MCF 10A (cell line): ENCODE measurements around the gene MYRF. TPM values are rescaled to one million over a fixed set of nuclear protein-coding genes. Genes with fewer than 3 reads are reported as not detected.
A peak's percentile ranks its signal among the peaks of the same experiment; 100 is the strongest.

Experiments used
- BruUV-seq: library from RNA; stranded (reverse); fragments of 400-500 nt; replicated peaks from 2 replicates; lab custom pipeline; 2021; lab: Mats Ljungman, UMichigan
- CTCF ChIA-PET: fragments of 300-600 bp; sonication (Branson Sonifier 250); formaldehyde crosslinking; extraction: SDS; loops from one replicate; lab custom pipeline; 2021; ENCODE audit warnings: antibody characterized with exemption, inconsistent platforms; lab: Yijun Ruan, JAX
- POLR2A ChIA-PET: fragments of 300-600, 350-650 bp; sonication (Branson Sonifier 250); formaldehyde crosslinking; extraction: SDS; loops from one replicate; lab custom pipeline; 2020; ENCODE audit warnings: antibody characterized with exemption, inconsistent platforms; lab: Yijun Ruan, JAX
- DNase-seq: peaks from one replicate; pipeline ENCODE4 v3.0.0-alpha.2; 2018; ENCODE audit not compliant: unreplicated experiment
- H3K27ac Mint-ChIP-seq: one replicate; pipeline ENCODE4 v1.8.0; 2022; ENCODE audit warnings: mild to moderate bottlenecking, low read depth, mixed read lengths; ENCODE audit not compliant: unreplicated experiment
- H3K27me3 Mint-ChIP-seq: one replicate; pipeline ENCODE4 v1.8.0; 2022; ENCODE audit warnings: mixed read lengths; ENCODE audit not compliant: insufficient read depth, unreplicated experiment
- H3K36me3 Mint-ChIP-seq: one replicate; pipeline ENCODE4 v1.8.0; 2022; ENCODE audit warnings: mild to moderate bottlenecking, moderate library complexity, mixed read lengths; ENCODE audit not compliant: insufficient read depth, unreplicated experiment
- H3K4me1 Mint-ChIP-seq: one replicate; pipeline ENCODE4 v1.8.0; 2022; ENCODE audit warnings: mixed read lengths; ENCODE audit not compliant: insufficient read depth, unreplicated experiment
- H3K4me3 Mint-ChIP-seq: one replicate; pipeline ENCODE4 v1.8.0; 2022; ENCODE audit warnings: mild to moderate bottlenecking, moderate library complexity, mixed read lengths; ENCODE audit not compliant: unreplicated experiment
- H3K9me3 Mint-ChIP-seq: one replicate; pipeline ENCODE4 v1.8.0; 2022; ENCODE audit warnings: mixed read lengths; ENCODE audit not compliant: unreplicated experiment
- intact Hi-C: fragments of 100-400 bp; cut with micrococcal nuclease; formaldehyde crosslinking; loops from 2 replicates; pipeline ENCODE4 v1.14.1; 2022
- total RNA-seq: library from RNA; stranded (reverse); gene quantifications from 2 replicates; pipeline ENCODE4 v1.2.3, GENCODE V29; 2022
- TF ChIP-seq, protein P1 (sequence below): fragments of 200-600 bp; IDR thresholded peaks from one replicate; pipeline ENCODE4 v1.8.0; 2022; ENCODE audit warnings: antibody characterized with exemption, mild to moderate bottlenecking; ENCODE audit not compliant: unreplicated experiment

The MYRF gene
- total RNA-seq, 1 experiment from 2014 or later, result 0.16 TPM

DNA sequence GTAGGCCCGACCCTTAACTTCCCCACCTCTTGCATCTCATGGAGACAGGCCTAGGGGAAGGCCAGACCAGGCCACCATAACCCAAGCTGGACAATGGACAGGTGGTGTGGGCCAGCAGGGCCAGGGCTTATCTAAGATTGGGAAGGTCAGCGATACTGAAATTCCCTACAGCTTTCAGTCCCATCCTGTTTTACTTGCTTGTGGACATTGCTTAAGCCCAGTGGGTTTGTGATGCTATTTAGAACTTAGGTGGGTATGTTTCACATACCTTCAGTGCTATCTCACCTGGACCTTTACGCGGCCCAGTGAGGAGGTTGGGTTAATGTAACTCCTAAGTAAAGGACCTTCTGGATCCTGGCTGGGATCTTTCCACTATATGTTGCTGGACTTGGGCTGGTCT is 77.4 kb downstream of the MYRF start:
- Mint-ChIP-seq H3K36me3 (no peaks in the 10 kb centered on the region), H3K9me3 (no peaks in the 10 kb centered on the region), H3K27me3 (no peaks in the 10 kb centered on the region), H3K4me3 (peak overlapping the region; percentile 75), H3K27ac (no peak overlapping the region), H3K4me1 (peaks cover 8% of the 10 kb centered on the region)
- DNase-seq, result no peak
- BruUV-seq, result no TSS peak
- intact Hi-C loops, result no loop called here
- CTCF ChIA-PET, result interaction anchor here (0.9 to 1.0 kb wide), 2 partner anchors 41 to 252 kb away, joined by 3 to 4 read pairs; no protein-coding TSS in a partner anchor
- TF ChIP-seq, protein P1, sequence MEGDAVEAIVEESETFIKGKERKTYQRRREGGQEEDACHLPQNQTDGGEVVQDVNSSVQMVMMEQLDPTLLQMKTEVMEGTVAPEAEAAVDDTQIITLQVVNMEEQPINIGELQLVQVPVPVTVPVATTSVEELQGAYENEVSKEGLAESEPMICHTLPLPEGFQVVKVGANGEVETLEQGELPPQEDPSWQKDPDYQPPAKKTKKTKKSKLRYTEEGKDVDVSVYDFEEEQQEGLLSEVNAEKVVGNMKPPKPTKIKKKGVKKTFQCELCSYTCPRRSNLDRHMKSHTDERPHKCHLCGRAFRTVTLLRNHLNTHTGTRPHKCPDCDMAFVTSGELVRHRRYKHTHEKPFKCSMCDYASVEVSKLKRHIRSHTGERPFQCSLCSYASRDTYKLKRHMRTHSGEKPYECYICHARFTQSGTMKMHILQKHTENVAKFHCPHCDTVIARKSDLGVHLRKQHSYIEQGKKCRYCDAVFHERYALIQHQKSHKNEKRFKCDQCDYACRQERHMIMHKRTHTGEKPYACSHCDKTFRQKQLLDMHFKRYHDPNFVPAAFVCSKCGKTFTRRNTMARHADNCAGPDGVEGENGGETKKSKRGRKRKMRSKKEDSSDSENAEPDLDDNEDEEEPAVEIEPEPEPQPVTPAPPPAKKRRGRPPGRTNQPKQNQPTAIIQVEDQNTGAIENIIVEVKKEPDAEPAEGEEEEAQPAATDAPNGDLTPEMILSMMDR, result no peak
- POLR2A ChIA-PET, result interaction anchor here (2.5 kb wide), 1 partner anchor 11 kb away, joined by 27 read pairs; the partner anchor contains the start of gene FADS1

DNA sequence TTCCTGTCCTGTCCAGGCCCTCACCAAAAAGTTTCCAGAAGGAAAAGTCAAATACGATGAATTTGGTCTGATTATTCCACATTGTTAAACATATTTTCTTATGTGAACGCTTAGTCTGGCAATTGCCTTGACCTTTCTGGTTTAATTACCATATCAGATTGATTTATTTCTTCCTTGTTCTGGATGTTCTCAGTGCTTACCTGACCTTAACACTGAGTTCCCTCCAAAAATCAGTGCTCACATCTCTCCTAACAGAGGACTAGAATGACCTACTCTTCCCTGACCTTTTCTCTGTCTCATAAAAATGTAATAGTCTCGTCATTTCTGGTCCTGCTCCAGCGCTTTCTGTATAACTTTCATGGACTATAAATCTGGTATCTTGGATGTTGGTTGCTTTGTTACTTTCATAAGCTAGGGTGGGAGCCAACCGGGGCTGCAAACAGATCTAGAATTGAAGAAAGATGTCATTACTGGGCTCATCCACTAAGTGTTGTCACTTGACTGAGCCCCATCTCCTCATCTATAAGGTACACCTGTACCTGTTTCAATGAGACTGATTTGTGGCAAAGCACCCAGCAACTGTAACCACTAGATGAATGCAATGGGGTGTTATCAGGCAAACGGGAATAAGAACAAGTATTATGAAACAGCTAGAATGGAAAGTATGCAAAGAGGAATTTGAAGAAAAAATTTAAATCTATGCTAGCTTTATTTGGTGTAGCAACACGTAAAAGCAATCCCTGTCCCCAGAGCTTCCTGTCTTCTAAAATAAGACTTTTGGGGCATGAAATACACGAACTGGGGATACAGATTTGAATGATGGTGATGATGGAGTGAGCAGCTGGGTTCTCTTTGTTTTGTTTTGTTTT is 78.0 kb downstream of the MYRF start:
- H3K27me3 Mint-ChIP-seq, result no peaks in the 10 kb centered on the region
- intact Hi-C loops, result no loop called here
- DNase-seq, result no peak
- CTCF ChIA-PET, result interaction anchor here (0.6 to 1.0 kb wide), 5 partner anchors 9 to 66 kb away, joined by 3 to 4 read pairs (median 3); no protein-coding TSS in a partner anchor
- no peaks in the 10 kb centered on the region for H3K36me3 Mint-ChIP-seq
- no TSS peak for BruUV-seq
- H3K27ac Mint-ChIP-seq, result no peak overlapping the region
- TF ChIP-seq, protein P1, result no peak
- H3K9me3 Mint-ChIP-seq, result no peaks in the 10 kb centered on the region
- peaks cover 8% of the 10 kb centered on the region for H3K4me1 Mint-ChIP-seq
- POLR2A ChIA-PET, result interaction anchor here (0.6 to 1.1 kb wide), 4 partner anchors 10 to 142 kb away, joined by 3 to 5 read pairs (median 3); no protein-coding TSS in a partner anchor
- H3K4me3 Mint-ChIP-seq, result no peak overlapping the region

DNA sequence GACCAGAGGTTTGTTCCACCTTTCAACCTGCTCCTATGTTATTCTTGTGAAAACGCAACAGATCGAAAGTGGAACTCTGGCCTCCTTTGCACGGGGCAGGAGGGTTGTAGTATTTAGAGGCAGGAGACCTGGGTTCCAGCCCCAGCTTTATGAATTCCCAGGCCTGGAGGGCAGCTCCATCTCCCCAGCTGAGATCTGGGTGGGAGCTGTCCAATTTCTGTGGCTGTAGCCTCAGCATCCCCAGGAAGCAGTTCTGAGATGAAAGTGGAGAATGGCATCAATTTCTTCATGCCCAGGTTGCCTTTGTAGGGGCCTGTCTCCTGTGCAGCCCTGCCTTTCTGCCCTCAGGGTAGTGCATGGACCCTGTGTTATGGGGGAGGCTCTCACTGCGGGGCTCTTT is 79.8 kb downstream of the MYRF start:
- TF ChIP-seq, protein P1, result no peak
- H3K27ac Mint-ChIP-seq, result no peak overlapping the region
- BruUV-seq, result no TSS peak
- no peaks in the 10 kb centered on the region for H3K36me3 Mint-ChIP-seq
- H3K4me1 Mint-ChIP-seq, result peaks cover 8% of the 10 kb centered on the region
- ChIA-PET POLR2A (no interaction called here), CTCF (interaction anchor here (0.7 to 1.1 kb wide), 2 partner anchors 14 to 123 kb away, joined by 4 to 5 read pairs; no protein-coding TSS in a partner anchor)
- intact Hi-C loops, result no loop called here
- DNase-seq, result no peak
- no peaks in the 10 kb centered on the region for H3K9me3 Mint-ChIP-seq
- no peaks in the 10 kb centered on the region for H3K27me3 Mint-ChIP-seq
- no peak overlapping the region for H3K4me3 Mint-ChIP-seq

DNA sequence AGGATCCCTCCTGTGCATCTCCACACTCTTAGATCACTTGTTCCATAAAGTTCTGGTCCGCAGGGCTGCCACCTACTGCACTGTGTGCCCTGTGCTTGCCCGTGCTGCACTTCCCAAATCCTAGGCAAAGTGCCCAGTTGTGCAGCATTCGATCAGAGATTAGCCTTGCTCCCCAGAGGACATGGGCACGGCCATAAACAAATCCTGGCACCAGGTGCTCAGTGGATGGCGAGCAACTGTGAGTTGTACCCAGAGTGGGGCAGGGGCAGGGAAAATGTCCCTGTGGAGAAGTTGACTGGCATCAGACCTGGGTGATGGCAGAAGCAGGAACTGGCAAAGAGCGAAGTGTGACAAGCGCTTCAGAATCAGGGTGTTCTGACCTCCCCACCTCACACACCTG is 80.3 kb downstream of the MYRF start:
- Mint-ChIP-seq H3K36me3 (no peaks in the 10 kb centered on the region), H3K27me3 (no peaks in the 10 kb centered on the region), H3K4me3 (no peak overlapping the region), H3K4me1 (peaks cover 8% of the 10 kb centered on the region), H3K27ac (no peak overlapping the region), H3K9me3 (no peaks in the 10 kb centered on the region)
- intact Hi-C loops, result no loop called here
- TF ChIP-seq, protein P1, result no peak
- POLR2A ChIA-PET, result no interaction called here
- CTCF ChIA-PET, result interaction anchor here (1.1 kb wide), 1 partner anchor 14 kb away, joined by 5 read pairs; no protein-coding TSS in a partner anchor
- no TSS peak for BruUV-seq
- no peak for DNase-seq
